Ishikawa (cell line): ENCODE measurements around the gene MYO15B.

Source experiments
- CEBPB ChIP-seq: IDR thresholded peaks from 2 replicates; pipeline ENCODE4 v1.6.1; 2012
- CREB1 ChIP-seq: IDR thresholded peaks from 2 replicates; pipeline ENCODE4 v1.6.1; 2012; ENCODE audit warnings: low read depth
- EGR1 ChIP-seq: IDR thresholded peaks from 2 replicates; pipeline ENCODE4 v1.6.1; 2012
- EP300 ChIP-seq: IDR thresholded peaks from 2 replicates; pipeline ENCODE4 v1.6.1; 2012; ENCODE audit warnings: borderline replicate concordance
- FOXM1 ChIP-seq: IDR thresholded peaks from 2 replicates; pipeline ENCODE4 v1.6.1; 2012; ENCODE audit warnings: low read depth, borderline replicate concordance
- NFIC ChIP-seq: IDR thresholded peaks from 2 replicates; pipeline ENCODE4 v1.6.1; 2012
- RAD21 ChIP-seq: IDR thresholded peaks from 2 replicates; pipeline ENCODE4 v1.6.1; 2012; ENCODE audit warnings: low read depth
- TAF1 ChIP-seq: IDR thresholded peaks from 2 replicates; pipeline ENCODE4 v1.6.1; 2012; ENCODE audit warnings: low read depth, mild to moderate bottlenecking
- TCF12 ChIP-seq: IDR thresholded peaks from 2 replicates; pipeline ENCODE4 v1.6.1; 2012; ENCODE audit warnings: low read depth
- TEAD4 ChIP-seq: IDR thresholded peaks from 2 replicates; pipeline ENCODE4 v1.6.1; 2012
- USF1 ChIP-seq: IDR thresholded peaks from 2 replicates; pipeline ENCODE4 v1.6.1; 2012
- YY1 ChIP-seq: IDR thresholded peaks from 2 replicates; pipeline ENCODE4 v1.6.1; 2012; ENCODE audit warnings: low read depth
- ZBTB7A ChIP-seq: IDR thresholded peaks from 2 replicates; pipeline ENCODE4 v1.6.1; 2012; ENCODE audit warnings: low read depth
- TF ChIP-seq, protein P1 (sequence below): IDR thresholded peaks from 2 replicates; pipeline ENCODE4 v1.6.1; 2012; ENCODE audit warnings: low read depth, mild to moderate bottlenecking
- TF ChIP-seq, protein P2 (sequence below): IDR thresholded peaks from 2 replicates; pipeline ENCODE4 v1.6.1; 2012

MYO15B gene

DNA sequence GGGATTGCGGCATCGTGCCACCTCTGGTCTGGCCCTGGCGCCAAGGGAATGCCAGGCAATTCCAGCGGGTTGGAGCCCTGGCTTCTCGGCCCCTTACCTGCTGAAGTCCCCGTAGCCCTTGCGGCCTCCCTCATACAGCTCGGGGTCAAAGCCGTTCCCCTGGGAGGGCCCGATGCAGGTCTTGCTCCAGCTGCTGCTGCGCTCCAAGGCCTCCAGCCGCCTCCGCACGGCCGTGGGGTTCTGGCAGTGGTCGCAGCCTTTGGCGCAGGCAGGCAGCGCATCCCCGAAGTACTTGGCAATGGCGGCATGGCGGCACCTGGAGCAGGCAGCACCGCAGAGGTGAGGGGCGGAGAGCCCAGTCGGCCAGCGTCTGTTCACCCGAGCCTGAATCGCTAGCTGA, 43.8 kb downstream of the MYO15B start:
- TF ChIP-seq, protein P1, sequence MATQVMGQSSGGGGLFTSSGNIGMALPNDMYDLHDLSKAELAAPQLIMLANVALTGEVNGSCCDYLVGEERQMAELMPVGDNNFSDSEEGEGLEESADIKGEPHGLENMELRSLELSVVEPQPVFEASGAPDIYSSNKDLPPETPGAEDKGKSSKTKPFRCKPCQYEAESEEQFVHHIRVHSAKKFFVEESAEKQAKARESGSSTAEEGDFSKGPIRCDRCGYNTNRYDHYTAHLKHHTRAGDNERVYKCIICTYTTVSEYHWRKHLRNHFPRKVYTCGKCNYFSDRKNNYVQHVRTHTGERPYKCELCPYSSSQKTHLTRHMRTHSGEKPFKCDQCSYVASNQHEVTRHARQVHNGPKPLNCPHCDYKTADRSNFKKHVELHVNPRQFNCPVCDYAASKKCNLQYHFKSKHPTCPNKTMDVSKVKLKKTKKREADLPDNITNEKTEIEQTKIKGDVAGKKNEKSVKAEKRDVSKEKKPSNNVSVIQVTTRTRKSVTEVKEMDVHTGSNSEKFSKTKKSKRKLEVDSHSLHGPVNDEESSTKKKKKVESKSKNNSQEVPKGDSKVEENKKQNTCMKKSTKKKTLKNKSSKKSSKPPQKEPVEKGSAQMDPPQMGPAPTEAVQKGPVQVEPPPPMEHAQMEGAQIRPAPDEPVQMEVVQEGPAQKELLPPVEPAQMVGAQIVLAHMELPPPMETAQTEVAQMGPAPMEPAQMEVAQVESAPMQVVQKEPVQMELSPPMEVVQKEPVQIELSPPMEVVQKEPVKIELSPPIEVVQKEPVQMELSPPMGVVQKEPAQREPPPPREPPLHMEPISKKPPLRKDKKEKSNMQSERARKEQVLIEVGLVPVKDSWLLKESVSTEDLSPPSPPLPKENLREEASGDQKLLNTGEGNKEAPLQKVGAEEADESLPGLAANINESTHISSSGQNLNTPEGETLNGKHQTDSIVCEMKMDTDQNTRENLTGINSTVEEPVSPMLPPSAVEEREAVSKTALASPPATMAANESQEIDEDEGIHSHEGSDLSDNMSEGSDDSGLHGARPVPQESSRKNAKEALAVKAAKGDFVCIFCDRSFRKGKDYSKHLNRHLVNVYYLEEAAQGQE: no peak
- TF ChIP-seq TCF12 (no peak), YY1 (no peak), FOXM1 (no peak), NFIC (no peak), CREB1 (no peak), EP300 (no peak), USF1 (no peak)

- TF ChIP-seq EP300 (no peak), ZBTB7A (no peak), TEAD4 (no peak), TAF1 (no peak), USF1 (no peak), NFIC (no peak), CREB1 (no peak), CEBPB (no peak), FOXM1 (no peak), TCF12 (no peak), YY1 (no peak), RAD21 (no peak), EGR1 (no peak)
- TF ChIP-seq, protein P2, sequence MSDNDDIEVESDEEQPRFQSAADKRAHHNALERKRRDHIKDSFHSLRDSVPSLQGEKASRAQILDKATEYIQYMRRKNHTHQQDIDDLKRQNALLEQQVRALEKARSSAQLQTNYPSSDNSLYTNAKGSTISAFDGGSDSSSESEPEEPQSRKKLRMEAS: no peak
- TF ChIP-seq, protein P1: no peak
Observed at GRCh38 chr17:75632428-75632827, 44.8 kb downstream of the MYO15B start.

- TF ChIP-seq USF1 (no peak), ZBTB7A (no peak; the same call in 1 of the 2 replicates), TCF12 (no peak), YY1 (peak; percentile 49; the same call in 1 of the 2 replicates), TAF1 (0 out of 2 replicates have a peak, but pooled peaks have one; percentile 14), CREB1 (no peak), RAD21 (peak; percentile 85), FOXM1 (no peak), EP300 (no peak), TEAD4 (no peak), CEBPB (peak; percentile 77)
- TF ChIP-seq, protein P2: peak; percentile 73
- TF ChIP-seq, protein P1: no peak
Observed at GRCh38 chr17:75632863-75633485, 45.4 kb downstream of the MYO15B start, which contains the start of gene SMIM5. TSS of gene SMIM5 (plus strand) at chr17:75633434. CDS start at chr17:75640202, 6,768 bp downstream.

- peak; percentile 57 for TF ChIP-seq RAD21
- TF ChIP-seq EGR1: peak; percentile 70; the same call in 1 of the 2 replicates
- no peak for TF ChIP-seq NFIC
- TF ChIP-seq ZBTB7A: peak; percentile 73
- TF ChIP-seq TAF1: no peak; the same call in 1 of the 2 replicates
- TF ChIP-seq, protein P2: peak; percentile 98
- no peak for TF ChIP-seq EP300
- TF ChIP-seq TCF12: peak; percentile 73
Observed at GRCh38 chr17:75633486-75634375, 46.1 kb downstream of the MYO15B start.
